Neutrophil (primary cell): Measurements from ENCODE around the gene FKBP9.

ENCODE experiments used
- H3K27ac ChIP-seq: fragments of 200-600 bp; sonication (generic); 2 replicates; pipeline ENCODE4 v1.5.1; 2016; ENCODE audit warnings: mild to moderate bottlenecking, moderate library complexity
- H3K27me3 ChIP-seq: fragments of 200-600 bp; sonication (generic); 2 replicates; pipeline ENCODE4 v1.6.0; 2016; ENCODE audit warnings: mild to moderate bottlenecking
- H3K36me3 ChIP-seq: fragments of 200-600 bp; sonication (generic); 2 replicates; pipeline ENCODE4 v1.5.1; 2017
- H3K4me1 ChIP-seq, 2 experiments: fragments of 200-600 bp in 1 of 2; sonication (generic) in 1 of 2; 1 replicate in 1 of 2; 2 replicates in 1 of 2; pipeline versions ENCODE4 v1.5.1 to v1.6.1; 2013 to 2016; ENCODE audit warnings: low read depth in 1 of 2, low read length in 1 of 2, mild to moderate bottlenecking in 1 of 2, moderate library complexity in 1 of 2; ENCODE audit not compliant: control insufficient read depth in 1 of 2, insufficient read depth in 1 of 2
- H3K4me3 ChIP-seq, 2 experiments: fragments of 200-600 bp in 1 of 2; sonication (generic) in 1 of 2; 1 replicate in 1 of 2; 2 replicates in 1 of 2; pipeline ENCODE4 v1.5.1; 2013 to 2016; ENCODE audit warnings: low read depth in 1 of 2, low read length in 1 of 2, mild to moderate bottlenecking in 1 of 2, moderate library complexity in 1 of 2
- H3K9me3 ChIP-seq: fragments of 200-600 bp; sonication (generic); 2 replicates; pipeline ENCODE4 v1.5.1; 2016
- TF ChIP-seq, protein P1 (sequence below): fragments of 200-600 bp; sonication (generic); IDR thresholded peaks from 2 replicates; pipeline ENCODE4 v1.5.1; 2016; ENCODE audit warnings: antibody characterized with exemption

The FKBP9 gene

DNA sequence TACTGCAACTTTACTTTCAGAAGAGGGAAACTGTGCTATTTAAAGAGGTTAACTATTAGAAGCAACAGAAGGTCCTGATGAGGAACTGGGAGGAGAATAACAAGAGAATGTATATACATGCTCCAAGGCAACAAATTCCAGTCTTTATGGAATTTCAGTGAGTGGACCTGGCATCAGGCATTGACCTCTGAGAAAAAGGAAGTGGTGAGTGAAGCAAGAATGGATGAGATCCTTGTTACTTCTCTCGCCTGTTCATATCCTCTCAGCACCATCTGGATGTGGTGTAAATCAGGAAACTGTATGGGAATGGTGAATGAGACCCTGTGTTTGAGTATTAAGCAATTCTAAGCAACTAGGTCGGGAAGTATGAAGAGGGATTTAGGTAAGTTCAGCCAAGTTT is 35.3 kb upstream of the FKBP9 start:
- TF ChIP-seq, protein P1, sequence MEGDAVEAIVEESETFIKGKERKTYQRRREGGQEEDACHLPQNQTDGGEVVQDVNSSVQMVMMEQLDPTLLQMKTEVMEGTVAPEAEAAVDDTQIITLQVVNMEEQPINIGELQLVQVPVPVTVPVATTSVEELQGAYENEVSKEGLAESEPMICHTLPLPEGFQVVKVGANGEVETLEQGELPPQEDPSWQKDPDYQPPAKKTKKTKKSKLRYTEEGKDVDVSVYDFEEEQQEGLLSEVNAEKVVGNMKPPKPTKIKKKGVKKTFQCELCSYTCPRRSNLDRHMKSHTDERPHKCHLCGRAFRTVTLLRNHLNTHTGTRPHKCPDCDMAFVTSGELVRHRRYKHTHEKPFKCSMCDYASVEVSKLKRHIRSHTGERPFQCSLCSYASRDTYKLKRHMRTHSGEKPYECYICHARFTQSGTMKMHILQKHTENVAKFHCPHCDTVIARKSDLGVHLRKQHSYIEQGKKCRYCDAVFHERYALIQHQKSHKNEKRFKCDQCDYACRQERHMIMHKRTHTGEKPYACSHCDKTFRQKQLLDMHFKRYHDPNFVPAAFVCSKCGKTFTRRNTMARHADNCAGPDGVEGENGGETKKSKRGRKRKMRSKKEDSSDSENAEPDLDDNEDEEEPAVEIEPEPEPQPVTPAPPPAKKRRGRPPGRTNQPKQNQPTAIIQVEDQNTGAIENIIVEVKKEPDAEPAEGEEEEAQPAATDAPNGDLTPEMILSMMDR: no peak
- Histone ChIP-seq H3K9me3 (no peaks in the 10 kb centered on the region), H3K36me3 (peaks cover 26% of the 10 kb centered on the region), H3K27ac (peak overlapping the region; percentile 20), H3K27me3 (no peaks in the 10 kb centered on the region), H3K4me3 (no peak overlapping the region), H3K4me1 (peaks cover 0 to 5% of the 10 kb centered on the region in 2 experiments)

DNA sequence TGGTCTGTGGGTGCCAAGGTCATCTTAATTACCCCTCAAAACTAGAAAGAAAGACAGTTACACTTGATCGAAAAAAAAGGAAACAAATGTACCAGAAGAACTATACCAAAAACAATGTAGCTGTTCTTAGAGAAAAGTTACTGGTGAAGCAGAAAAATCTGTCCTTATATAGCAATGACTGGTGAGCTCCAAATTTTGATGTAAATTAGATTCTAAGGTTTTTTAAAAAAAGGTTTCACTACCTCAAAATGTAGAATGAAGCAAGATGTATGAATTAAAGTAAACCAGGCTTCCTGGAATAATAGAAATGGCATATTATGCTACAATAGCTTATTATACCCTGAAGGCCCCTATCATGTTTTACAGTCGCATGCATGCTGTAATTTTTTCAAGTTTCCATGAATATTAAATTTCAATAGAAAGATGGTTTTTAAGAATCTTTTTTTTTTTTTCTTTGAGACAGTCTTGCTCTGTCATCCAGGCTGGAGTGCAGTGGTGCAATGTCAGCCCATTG is 28.4 kb upstream of the FKBP9 start:
- no peaks in the 10 kb centered on the region for H3K27me3 ChIP-seq
- no peaks in the 10 kb centered on the region for H3K4me1 ChIP-seq
- no peak overlapping the region for H3K4me3 ChIP-seq
- no peak overlapping the region for H3K27ac ChIP-seq
- H3K36me3 ChIP-seq: peaks cover 21% of the 10 kb centered on the region
- no peaks in the 10 kb centered on the region for H3K9me3 ChIP-seq
- TF ChIP-seq, protein P1: no peak

DNA sequence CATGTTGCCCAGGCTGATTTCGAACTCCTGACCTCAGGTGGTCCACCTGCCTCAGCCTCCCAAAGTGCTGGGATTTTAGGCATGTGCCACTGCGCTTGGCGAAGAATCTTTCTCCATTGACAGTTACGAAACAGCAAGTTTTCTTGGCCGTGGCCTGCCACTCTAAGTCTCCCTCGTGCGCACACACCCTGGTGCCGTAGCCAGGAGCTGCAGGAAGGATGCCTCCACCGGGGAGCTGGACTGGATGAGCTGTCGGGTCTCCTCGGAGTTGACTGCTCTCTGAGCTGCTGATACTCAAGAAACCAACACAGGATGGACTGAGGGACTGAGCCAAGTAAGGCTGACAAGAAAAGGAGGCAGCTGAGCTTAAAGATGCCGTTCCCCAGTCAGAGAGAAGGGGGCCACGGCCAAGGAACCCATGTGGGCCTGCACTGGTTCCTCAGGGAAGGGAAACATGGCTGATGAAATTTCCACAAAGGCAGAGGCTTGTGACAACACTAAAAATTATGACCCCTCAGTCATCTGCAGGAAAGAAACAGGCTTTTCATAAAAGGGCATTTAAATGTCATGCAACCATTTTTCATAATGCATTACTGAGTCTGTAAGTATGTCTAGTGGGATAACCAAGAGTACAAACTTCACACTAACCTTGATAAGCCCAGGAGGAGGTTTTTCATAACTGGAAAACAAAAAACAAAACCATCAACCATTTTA is 27.7 kb upstream of the FKBP9 start:
- H3K27ac ChIP-seq: no peak overlapping the region
- no peaks in the 10 kb centered on the region for H3K27me3 ChIP-seq
- no peaks in the 10 kb centered on the region for H3K4me1 ChIP-seq
- TF ChIP-seq, protein P1: no peak
- no peak overlapping the region for H3K4me3 ChIP-seq
- peaks cover 21% of the 10 kb centered on the region for H3K36me3 ChIP-seq
- no peaks in the 10 kb centered on the region for H3K9me3 ChIP-seq

DNA sequence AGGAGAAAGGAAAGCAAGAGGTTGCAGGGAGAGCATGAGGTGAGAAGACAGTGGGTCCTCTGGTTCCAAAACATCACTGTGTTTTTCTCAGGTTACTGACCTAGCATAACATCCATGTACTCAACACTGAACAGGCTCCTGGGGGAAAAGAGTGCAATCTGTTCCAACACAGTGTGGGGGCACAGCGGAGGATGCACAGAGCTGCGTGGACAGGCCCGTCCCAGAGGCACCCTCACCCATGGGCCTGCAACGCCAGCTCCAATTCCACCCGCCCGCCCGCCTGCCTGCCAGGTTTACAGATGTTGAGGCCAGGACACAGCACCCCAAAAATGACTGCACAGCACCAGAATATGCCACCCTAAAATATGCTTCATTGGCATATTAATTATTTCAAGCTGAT is 26.9 kb upstream of the FKBP9 start:
- peaks cover 21% of the 10 kb centered on the region for H3K36me3 ChIP-seq
- TF ChIP-seq, protein P1: no peak

DNA sequence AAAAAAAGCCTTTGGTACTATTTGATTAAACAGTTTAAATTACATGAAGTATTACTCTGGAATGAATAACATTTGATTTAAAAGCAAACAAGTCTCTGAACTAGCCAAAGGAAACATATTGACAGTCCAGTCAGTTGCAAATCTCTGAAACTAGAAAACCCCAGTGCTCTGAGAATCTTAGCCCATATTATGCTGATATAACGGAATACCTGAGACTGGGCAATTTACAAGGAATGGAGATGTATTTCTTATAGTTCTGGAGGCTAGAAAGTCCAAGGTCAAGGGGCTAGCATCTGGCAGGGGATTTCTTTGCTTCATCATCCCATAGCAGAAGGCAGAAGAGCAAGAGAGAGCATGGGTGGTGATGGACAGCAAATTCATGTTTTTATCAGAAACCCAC is 21.7 kb upstream of the FKBP9 start:
- H3K27ac ChIP-seq: no peak overlapping the region
- TF ChIP-seq, protein P1: no peak
- H3K36me3 ChIP-seq: peaks cover 4% of the 10 kb centered on the region
- no peaks in the 10 kb centered on the region for H3K9me3 ChIP-seq
- H3K27me3 ChIP-seq: no peaks in the 10 kb centered on the region
- H3K4me1 ChIP-seq: no peaks in the 10 kb centered on the region
- H3K4me3 ChIP-seq: no peak overlapping the region

More for the DNA sequence above, 26.9 kb upstream of the FKBP9 start:
- H3K27ac ChIP-seq: no peak overlapping the region
- no peaks in the 10 kb centered on the region for H3K27me3 ChIP-seq
- no peak overlapping the region for H3K4me3 ChIP-seq
- no peaks in the 10 kb centered on the region for H3K9me3 ChIP-seq
- no peaks in the 10 kb centered on the region for H3K4me1 ChIP-seq
